ENCODE results near the gene MED25.

The MED25 gene

GRCh38 chr19:49860336-49861102 lies 42.4 kb downstream of the MED25 start:
- Histone ChIP-seq H3K79me2 (ENCODE audit: insufficient read depth, low read length) (peaks cover 10% of the 10 kb centered on the region), H3K9me2 (replicated peaks; ENCODE audit: insufficient read depth, low read length) (no peaks in the 10 kb centered on the region), H3K9ac (ENCODE audit: low read length) (no peak overlapping the region), H3K36me3 (ENCODE audit: low read length) (no peaks in the 10 kb centered on the region), H3K4me2 (ENCODE audit: low read depth, low read length, poor library complexity, severe bottlenecking) (no peak overlapping the region), H3K27me3 (ENCODE audit: low read length) (no peaks in the 10 kb centered on the region), H3K4me3 (ENCODE audit: insufficient read depth, low read length, poor library complexity, severe bottlenecking) (no peak overlapping the region), H3F3A (ENCODE audit: insufficient read depth) (no peaks in the 10 kb centered on the region), H4K20me1 (ENCODE audit: low read depth, low read length) (no peaks in the 10 kb centered on the region), H2AFZ (ENCODE audit: low read depth, low read length, severe bottlenecking) (no peak overlapping the region), H3K9me3 (ENCODE audit: insufficient read depth, low read length) (no peaks in the 10 kb centered on the region), H3K27ac (ENCODE audit: low read depth, low read length) (no peak overlapping the region)
- TF ChIP-seq CTCF (IDR thresholded peaks at IDR 0.05; ENCODE audit: insufficient read depth, low read length, poor library complexity, severe bottlenecking): no peak
- TF ChIP-seq EZH2phosphoT487 (conservative IDR thresholded peaks at IDR 0.05; ENCODE audit: low read length): no peak

- TF ChIP-seq EZH2phosphoT487 (conservative IDR thresholded peaks at IDR 0.05; ENCODE audit: low read length): no peak
- Histone ChIP-seq H4K20me1 (ENCODE audit: low read depth, low read length) (no peaks in the 10 kb centered on the region), H3K9me2 (replicated peaks; ENCODE audit: insufficient read depth, low read length) (no peaks in the 10 kb centered on the region), H3K4me2 (ENCODE audit: low read depth, low read length, poor library complexity, severe bottlenecking) (no peak overlapping the region), H3K4me3 (ENCODE audit: insufficient read depth, low read length, poor library complexity, severe bottlenecking) (no peak overlapping the region), H3K27ac (ENCODE audit: low read depth, low read length) (no peak overlapping the region), H3K27me3 (ENCODE audit: low read length) (no peaks in the 10 kb centered on the region), H3K9me3 (ENCODE audit: insufficient read depth, low read length) (no peaks in the 10 kb centered on the region), H3K36me3 (ENCODE audit: low read length) (no peaks in the 10 kb centered on the region), H3K9ac (ENCODE audit: low read length) (no peak overlapping the region), H3F3A (ENCODE audit: insufficient read depth) (no peaks in the 10 kb centered on the region), H2AFZ (ENCODE audit: low read depth, low read length, severe bottlenecking) (no peak overlapping the region), H3K79me2 (ENCODE audit: insufficient read depth, low read length) (peaks cover 16% of the 10 kb centered on the region)
These were observed 43.0 kb downstream of the MED25 start for GRCh38 chr19:49861107-49861506.

- no peaks in the 10 kb centered on the region for H3K9me2 ChIP-seq (replicated peaks; ENCODE audit: insufficient read depth, low read length)
- no peaks in the 10 kb centered on the region for H3K27me3 ChIP-seq (ENCODE audit: low read length)
- H3K9me3 ChIP-seq (ENCODE audit: insufficient read depth, low read length): no peaks in the 10 kb centered on the region
- no peak overlapping the region for H3K27ac ChIP-seq (ENCODE audit: low read depth, low read length)
- no peaks in the 10 kb centered on the region for H4K20me1 ChIP-seq (ENCODE audit: low read depth, low read length)
- H2AFZ ChIP-seq (ENCODE audit: low read depth, low read length, severe bottlenecking): no peak overlapping the region
- H3K4me2 ChIP-seq (ENCODE audit: low read depth, low read length, poor library complexity, severe bottlenecking): no peak overlapping the region
- no peaks in the 10 kb centered on the region for H3K36me3 ChIP-seq (ENCODE audit: low read length)
- H3F3A ChIP-seq (ENCODE audit: insufficient read depth): no peaks in the 10 kb centered on the region
- H3K4me3 ChIP-seq (ENCODE audit: insufficient read depth, low read length, poor library complexity, severe bottlenecking): no peak overlapping the region
- no peak overlapping the region for H3K9ac ChIP-seq (ENCODE audit: low read length)
- TF ChIP-seq CTCF (IDR thresholded peaks at IDR 0.05; ENCODE audit: insufficient read depth, low read length, poor library complexity, severe bottlenecking) (no peak), EZH2phosphoT487 (conservative IDR thresholded peaks at IDR 0.05; ENCODE audit: low read length) (no peak)
- H3K79me2 ChIP-seq (ENCODE audit: insufficient read depth, low read length): peaks cover 23% of the 10 kb centered on the region
These were observed 43.7 kb downstream of the MED25 start for GRCh38 chr19:49861541-49862378.
